HepG2 (cell line): ENCODE results near the gene SUPT4H1.

Experiments used
- CAMTA2 ChIP-seq: sonication (generic); formaldehyde crosslinking; IDR thresholded peaks from 2 replicates; pipeline ENCODE4 v1.4.0; 2020; ENCODE audit warnings: mild to moderate bottlenecking, missing genetic modification reagents, borderline replicate concordance
- FOXM1 ChIP-seq: sonication (generic); formaldehyde crosslinking; IDR thresholded peaks from 2 replicates; pipeline ENCODE4 v1.5.0; 2020; ENCODE audit warnings: missing genetic modification reagents
- HMG20A ChIP-seq: IDR thresholded peaks from 2 replicates; pipeline ENCODE4 v1.6.1; 2016; ENCODE audit warnings: borderline replicate concordance
- NR2F1 ChIP-seq, 2 experiments: fragments of 450-650 bp in 1 of 2; formaldehyde crosslinking in 1 of 2; IDR thresholded peaks; 2 replicates each; pipeline versions ENCODE4 v1.5.0 to v1.6.1; 2016 to 2020; ENCODE audit warnings: mild to moderate bottlenecking in 1 of 2, missing compliant biosample characterization in 1 of 2, missing genetic modification reagents in 1 of 2, moderate library complexity in 1 of 2
- POLR2AphosphoS5 ChIP-seq: IDR thresholded peaks from 2 replicates; pipeline ENCODE4 v1.6.1; 2012; ENCODE audit warnings: low read depth, low read length
- SP140L ChIP-seq: sonication (generic); formaldehyde crosslinking; IDR thresholded peaks from 2 replicates; pipeline ENCODE4 v1.4.0; 2020; ENCODE audit warnings: missing genetic modification reagents, borderline replicate concordance
- TAF1 ChIP-seq: sonication (generic); formaldehyde crosslinking; IDR thresholded peaks from 2 replicates; pipeline ENCODE4 v1.4.0; 2020; ENCODE audit warnings: missing genetic modification reagents
- ZNF780A ChIP-seq: sonication (generic); formaldehyde crosslinking; IDR thresholded peaks from 2 replicates; pipeline ENCODE4 v1.8.0; 2022; ENCODE audit warnings: mild to moderate bottlenecking, missing genetic modification reagents, moderate library complexity
- TF ChIP-seq, protein P1 (sequence below): sonication (generic); formaldehyde crosslinking; IDR thresholded peaks from 2 replicates; pipeline ENCODE4 v1.5.0; 2020; ENCODE audit warnings: mild to moderate bottlenecking, missing genetic modification reagents, moderate library complexity
- TF ChIP-seq, protein P2 (sequence below): sonication (generic); formaldehyde crosslinking; IDR thresholded peaks from 2 replicates; pipeline ENCODE4 v1.4.0; 2020; ENCODE audit warnings: missing genetic modification reagents
- TF ChIP-seq, protein P3 (sequence below): IDR thresholded peaks from 2 replicates; pipeline ENCODE4 v1.6.1; 2016
- TF ChIP-seq, protein P4 (sequence below): sonication (generic); formaldehyde crosslinking; IDR thresholded peaks from 2 replicates; pipeline ENCODE4 v1.4.0; 2020; ENCODE audit warnings: missing genetic modification reagents
- TF ChIP-seq, protein P5 (sequence below): sonication (generic); formaldehyde crosslinking; IDR thresholded peaks from 2 replicates; pipeline ENCODE4 v1.8.0; 2022; ENCODE audit warnings: missing genetic modification reagents, mild to moderate bottlenecking, moderate library complexity, borderline replicate concordance

DNA sequence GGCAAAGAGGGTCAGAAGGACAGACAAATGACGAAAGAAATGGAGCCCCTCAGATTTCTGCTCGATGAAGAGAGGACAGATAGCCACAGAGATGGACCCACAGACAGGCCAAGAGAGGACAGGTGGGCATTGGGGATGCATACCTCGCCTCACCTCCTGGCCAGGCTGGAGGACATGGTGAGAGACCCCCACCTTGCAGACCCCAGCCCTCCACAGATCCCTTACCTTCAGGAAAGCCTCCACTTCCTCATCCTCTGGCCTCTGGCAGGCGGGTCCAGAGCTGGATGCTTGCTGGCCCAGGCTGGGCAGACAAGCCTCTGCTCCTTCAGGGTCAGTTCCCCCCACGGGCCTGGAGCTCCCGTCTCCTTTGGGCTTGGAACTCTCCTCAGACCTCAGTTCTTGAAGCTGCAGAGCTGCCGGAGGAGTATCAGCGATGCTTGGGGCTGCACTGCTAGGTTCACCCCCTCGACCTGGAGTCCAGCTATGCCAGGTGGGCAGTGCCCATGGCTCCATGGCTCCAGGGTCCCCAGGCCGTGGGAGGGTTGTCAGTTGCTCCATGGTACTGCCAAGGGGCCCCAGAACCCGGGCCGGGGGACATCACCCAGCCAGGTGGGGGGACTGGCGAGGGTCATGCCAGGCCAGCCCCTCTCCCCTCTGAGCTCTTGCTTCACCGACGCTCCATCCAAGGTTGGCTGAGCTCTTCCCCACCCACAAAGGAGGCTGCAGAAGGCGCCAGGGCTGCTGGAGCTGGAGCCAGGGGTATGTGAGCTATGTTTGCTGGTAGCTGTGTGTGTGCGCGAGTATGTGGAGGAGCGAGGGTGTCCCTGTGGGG lies 24.4 kb downstream of the SUPT4H1 start:
- TF ChIP-seq HMG20A (CRISPR knock-in tag) (no peak), NR2F1 (CRISPR knock-in tag; IDR thresholded peaks at IDR 0.05) (no peak), TAF1 (no peak), CAMTA2 (CRISPR knock-in tag) (no peak), SP140L (CRISPR knock-in tag) (no peak), ZNF780A (CRISPR knock-in tag) (no peak), FOXM1 (CRISPR knock-in tag) (no peak), POLR2AphosphoS5 (no peak)
- TF ChIP-seq, protein P1, sequence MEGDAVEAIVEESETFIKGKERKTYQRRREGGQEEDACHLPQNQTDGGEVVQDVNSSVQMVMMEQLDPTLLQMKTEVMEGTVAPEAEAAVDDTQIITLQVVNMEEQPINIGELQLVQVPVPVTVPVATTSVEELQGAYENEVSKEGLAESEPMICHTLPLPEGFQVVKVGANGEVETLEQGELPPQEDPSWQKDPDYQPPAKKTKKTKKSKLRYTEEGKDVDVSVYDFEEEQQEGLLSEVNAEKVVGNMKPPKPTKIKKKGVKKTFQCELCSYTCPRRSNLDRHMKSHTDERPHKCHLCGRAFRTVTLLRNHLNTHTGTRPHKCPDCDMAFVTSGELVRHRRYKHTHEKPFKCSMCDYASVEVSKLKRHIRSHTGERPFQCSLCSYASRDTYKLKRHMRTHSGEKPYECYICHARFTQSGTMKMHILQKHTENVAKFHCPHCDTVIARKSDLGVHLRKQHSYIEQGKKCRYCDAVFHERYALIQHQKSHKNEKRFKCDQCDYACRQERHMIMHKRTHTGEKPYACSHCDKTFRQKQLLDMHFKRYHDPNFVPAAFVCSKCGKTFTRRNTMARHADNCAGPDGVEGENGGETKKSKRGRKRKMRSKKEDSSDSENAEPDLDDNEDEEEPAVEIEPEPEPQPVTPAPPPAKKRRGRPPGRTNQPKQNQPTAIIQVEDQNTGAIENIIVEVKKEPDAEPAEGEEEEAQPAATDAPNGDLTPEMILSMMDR (CRISPR knock-in tag), result no peak
- TF ChIP-seq, protein P2, sequence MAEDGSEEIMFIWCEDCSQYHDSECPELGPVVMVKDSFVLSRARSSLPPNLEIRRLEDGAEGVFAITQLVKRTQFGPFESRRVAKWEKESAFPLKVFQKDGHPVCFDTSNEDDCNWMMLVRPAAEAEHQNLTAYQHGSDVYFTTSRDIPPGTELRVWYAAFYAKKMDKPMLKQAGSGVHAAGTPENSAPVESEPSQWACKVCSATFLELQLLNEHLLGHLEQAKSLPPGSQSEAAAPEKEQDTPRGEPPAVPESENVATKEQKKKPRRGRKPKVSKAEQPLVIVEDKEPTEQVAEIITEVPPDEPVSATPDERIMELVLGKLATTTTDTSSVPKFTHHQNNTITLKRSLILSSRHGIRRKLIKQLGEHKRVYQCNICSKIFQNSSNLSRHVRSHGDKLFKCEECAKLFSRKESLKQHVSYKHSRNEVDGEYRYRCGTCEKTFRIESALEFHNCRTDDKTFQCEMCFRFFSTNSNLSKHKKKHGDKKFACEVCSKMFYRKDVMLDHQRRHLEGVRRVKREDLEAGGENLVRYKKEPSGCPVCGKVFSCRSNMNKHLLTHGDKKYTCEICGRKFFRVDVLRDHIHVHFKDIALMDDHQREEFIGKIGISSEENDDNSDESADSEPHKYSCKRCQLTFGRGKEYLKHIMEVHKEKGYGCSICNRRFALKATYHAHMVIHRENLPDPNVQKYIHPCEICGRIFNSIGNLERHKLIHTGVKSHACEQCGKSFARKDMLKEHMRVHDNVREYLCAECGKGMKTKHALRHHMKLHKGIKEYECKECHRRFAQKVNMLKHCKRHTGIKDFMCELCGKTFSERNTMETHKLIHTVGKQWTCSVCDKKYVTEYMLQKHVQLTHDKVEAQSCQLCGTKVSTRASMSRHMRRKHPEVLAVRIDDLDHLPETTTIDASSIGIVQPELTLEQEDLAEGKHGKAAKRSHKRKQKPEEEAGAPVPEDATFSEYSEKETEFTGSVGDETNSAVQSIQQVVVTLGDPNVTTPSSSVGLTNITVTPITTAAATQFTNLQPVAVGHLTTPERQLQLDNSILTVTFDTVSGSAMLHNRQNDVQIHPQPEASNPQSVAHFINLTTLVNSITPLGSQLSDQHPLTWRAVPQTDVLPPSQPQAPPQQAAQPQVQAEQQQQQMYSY, result no peak
- TF ChIP-seq, protein P3, sequence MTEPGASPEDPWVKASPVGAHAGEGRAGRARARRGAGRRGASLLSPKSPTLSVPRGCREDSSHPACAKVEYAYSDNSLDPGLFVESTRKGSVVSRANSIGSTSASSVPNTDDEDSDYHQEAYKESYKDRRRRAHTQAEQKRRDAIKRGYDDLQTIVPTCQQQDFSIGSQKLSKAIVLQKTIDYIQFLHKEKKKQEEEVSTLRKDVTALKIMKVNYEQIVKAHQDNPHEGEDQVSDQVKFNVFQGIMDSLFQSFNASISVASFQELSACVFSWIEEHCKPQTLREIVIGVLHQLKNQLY (CRISPR knock-in tag), result no peak
- TF ChIP-seq, protein P4, sequence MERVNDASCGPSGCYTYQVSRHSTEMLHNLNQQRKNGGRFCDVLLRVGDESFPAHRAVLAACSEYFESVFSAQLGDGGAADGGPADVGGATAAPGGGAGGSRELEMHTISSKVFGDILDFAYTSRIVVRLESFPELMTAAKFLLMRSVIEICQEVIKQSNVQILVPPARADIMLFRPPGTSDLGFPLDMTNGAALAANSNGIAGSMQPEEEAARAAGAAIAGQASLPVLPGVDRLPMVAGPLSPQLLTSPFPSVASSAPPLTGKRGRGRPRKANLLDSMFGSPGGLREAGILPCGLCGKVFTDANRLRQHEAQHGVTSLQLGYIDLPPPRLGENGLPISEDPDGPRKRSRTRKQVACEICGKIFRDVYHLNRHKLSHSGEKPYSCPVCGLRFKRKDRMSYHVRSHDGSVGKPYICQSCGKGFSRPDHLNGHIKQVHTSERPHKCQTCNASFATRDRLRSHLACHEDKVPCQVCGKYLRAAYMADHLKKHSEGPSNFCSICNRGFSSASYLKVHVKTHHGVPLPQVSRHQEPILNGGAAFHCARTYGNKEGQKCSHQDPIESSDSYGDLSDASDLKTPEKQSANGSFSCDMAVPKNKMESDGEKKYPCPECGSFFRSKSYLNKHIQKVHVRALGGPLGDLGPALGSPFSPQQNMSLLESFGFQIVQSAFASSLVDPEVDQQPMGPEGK, result no peak
- TF ChIP-seq, protein P5, sequence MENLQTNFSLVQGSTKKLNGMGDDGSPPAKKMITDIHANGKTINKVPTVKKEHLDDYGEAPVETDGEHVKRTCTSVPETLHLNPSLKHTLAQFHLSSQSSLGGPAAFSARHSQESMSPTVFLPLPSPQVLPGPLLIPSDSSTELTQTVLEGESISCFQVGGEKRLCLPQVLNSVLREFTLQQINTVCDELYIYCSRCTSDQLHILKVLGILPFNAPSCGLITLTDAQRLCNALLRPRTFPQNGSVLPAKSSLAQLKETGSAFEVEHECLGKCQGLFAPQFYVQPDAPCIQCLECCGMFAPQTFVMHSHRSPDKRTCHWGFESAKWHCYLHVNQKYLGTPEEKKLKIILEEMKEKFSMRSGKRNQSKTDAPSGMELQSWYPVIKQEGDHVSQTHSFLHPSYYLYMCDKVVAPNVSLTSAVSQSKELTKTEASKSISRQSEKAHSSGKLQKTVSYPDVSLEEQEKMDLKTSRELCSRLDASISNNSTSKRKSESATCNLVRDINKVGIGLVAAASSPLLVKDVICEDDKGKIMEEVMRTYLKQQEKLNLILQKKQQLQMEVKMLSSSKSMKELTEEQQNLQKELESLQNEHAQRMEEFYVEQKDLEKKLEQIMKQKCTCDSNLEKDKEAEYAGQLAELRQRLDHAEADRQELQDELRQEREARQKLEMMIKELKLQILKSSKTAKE, result no peak
